Measurements from ENCODE around the gene CADM2. TPM values are rescaled to one million over a fixed set of nuclear protein-coding genes. Genes with fewer than 3 reads are reported as not detected.

CADM2 gene
- total RNA-seq, 1 donor = under 0.01 TPM

DNA sequence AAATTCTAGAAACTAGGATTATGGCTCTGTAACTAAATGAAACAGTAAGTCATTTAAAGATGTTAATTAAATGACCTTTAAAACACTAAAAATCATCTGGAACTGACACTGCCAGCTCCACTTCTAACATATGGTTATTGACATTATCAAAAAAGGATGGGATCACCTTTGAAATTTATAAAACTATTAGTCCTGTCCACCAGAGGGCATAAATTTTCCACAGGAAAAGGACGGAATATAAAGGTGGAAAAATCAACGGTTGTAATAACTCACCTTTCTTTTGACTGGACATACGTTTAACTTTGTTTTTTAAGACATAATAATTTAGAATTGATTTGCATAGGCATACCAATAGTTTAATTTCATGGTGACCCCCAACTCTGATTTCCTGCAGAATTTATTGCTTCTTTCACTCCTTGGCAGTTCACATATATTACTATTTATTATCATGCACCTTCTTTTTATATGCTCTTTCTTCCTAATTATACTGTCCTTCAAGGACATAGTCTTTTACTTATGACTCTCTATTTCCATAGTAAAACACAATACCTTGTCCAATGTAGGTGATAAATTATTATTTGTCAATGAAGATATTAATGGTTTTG, 345.7 kb downstream of the CADM2 start:
- no peak for DNase-seq (ENCODE audit: low read depth)
- H3K4me3 ChIP-seq (ENCODE audit: low read depth, low read length) = no peak overlapping the region
- TF ChIP-seq, protein P1, sequence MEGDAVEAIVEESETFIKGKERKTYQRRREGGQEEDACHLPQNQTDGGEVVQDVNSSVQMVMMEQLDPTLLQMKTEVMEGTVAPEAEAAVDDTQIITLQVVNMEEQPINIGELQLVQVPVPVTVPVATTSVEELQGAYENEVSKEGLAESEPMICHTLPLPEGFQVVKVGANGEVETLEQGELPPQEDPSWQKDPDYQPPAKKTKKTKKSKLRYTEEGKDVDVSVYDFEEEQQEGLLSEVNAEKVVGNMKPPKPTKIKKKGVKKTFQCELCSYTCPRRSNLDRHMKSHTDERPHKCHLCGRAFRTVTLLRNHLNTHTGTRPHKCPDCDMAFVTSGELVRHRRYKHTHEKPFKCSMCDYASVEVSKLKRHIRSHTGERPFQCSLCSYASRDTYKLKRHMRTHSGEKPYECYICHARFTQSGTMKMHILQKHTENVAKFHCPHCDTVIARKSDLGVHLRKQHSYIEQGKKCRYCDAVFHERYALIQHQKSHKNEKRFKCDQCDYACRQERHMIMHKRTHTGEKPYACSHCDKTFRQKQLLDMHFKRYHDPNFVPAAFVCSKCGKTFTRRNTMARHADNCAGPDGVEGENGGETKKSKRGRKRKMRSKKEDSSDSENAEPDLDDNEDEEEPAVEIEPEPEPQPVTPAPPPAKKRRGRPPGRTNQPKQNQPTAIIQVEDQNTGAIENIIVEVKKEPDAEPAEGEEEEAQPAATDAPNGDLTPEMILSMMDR (IDR thresholded peaks at IDR 0.05; ENCODE audit: insufficient read depth, low read depth, low read length) = no peak

DNA sequence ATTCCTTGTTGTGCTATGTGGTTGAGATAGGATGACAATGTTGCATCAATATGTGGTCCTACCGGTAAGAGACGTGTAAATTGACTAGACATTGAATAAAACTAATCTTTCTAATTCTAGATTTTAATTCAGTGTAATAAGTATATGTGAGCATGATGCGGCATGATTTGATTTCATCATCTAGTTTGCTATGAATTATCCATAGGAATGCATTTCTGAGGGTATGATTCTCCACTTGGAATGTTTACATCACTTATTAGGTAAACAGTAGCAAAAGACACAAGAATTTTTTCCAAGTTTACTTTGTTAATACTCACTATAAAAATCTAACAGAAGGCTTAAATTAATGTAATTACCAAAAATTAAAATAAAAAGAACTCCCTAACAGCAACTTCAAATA, 353.5 kb downstream of the CADM2 start:
- no peak overlapping the region for H3K4me3 ChIP-seq (ENCODE audit: low read depth, low read length)
- TF ChIP-seq, protein P1 (IDR thresholded peaks at IDR 0.05; ENCODE audit: insufficient read depth, low read depth, low read length) = no peak
- no peak for DNase-seq (ENCODE audit: low read depth)

DNA sequence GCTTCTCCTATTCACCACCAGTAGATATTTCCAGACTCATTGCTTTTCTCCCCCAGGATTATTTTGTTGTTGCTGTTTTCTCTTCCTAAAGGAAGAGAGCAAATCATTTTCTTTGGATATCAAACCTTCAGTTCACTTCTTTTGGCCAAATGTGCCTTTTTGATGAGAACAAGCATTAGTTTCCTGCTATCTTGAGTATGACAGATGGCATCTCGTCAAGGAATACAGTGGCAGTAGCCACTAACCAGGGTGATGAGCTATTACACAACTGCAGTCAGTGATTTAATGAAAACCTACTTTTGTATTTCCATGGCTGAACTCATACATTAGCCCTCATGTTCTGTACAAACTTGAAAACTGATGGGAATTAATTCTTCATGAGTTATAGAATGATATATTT, 354.6 kb downstream of the CADM2 start:
- no peak for DNase-seq (ENCODE audit: low read depth)
- H3K4me3 ChIP-seq (ENCODE audit: low read depth, low read length) = no peak overlapping the region

DNA sequence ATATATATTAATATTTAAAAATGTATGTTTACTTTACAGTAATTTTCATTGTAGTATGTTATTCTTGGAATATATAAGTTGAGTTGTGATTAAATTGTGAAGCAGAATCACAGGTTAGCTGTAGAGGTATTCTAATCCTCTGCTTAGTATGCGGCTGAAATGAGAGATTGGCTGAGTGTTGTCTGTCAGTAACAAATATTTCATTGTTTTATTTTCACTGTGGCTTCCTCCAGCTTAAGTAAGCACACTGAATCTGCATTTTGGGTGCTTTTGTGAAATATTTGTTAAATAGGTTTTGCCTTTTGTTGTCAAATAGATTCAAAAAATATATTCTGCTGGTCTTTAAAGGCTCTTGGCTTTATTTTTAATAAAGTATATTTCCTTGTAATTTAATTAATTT, 357.5 kb downstream of the CADM2 start:
- TF ChIP-seq, protein P1 (IDR thresholded peaks at IDR 0.05; ENCODE audit: insufficient read depth, low read depth, low read length) = no peak
- no peak for DNase-seq (ENCODE audit: low read depth)
- H3K4me3 ChIP-seq (ENCODE audit: low read depth, low read length) = no peak overlapping the region

More for the DNA sequence above, 354.6 kb downstream of the CADM2 start:
- TF ChIP-seq, protein P1 (IDR thresholded peaks at IDR 0.05; ENCODE audit: insufficient read depth, low read depth, low read length) = no peak

DNA sequence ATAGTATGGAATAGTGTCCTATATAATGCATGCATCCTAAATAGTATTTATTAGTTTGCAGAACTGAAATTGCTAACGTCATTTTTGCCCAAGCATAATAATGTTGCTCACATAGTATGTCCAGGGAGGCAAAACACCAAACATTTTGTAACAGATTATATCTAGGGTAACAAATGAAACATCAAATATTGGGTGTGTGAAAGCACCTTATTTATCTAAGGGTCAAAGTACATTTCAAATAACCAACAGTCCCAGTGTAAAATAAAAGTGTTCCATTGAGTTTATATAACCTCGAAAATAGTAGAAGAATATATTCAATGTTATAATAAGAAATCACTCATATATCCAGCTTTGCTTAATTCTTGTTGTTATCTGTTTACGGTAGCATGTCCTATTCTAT, 363.1 kb downstream of the CADM2 start:
- TF ChIP-seq, protein P1 (IDR thresholded peaks at IDR 0.05; ENCODE audit: insufficient read depth, low read depth, low read length) = no peak
- no peak for DNase-seq (ENCODE audit: low read depth)
- no peak overlapping the region for H3K4me3 ChIP-seq (ENCODE audit: low read depth, low read length)

DNA sequence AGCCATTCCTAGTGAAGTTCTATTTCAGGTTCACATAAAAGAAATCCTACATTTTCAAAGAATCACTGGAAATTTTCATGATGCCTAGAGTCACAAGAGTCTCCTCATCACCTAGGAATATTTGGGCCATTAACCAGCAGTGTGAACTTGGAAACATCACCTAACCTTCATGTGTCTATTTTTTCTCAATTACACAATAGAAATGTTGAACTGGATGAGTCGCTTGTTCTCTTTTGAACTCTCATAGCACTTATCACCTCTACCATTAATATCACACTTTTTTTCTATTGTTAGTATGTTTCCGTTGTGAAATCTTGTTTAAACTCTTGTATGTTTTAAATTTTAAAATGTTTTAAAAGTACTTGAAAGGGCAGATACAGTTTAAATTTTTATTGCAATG, 371.3 kb downstream of the CADM2 start:
- DNase-seq (ENCODE audit: low read depth) = no peak
- no peak overlapping the region for H3K4me3 ChIP-seq (ENCODE audit: low read depth, low read length)
- TF ChIP-seq, protein P1 (IDR thresholded peaks at IDR 0.05; ENCODE audit: insufficient read depth, low read depth, low read length) = no peak

DNA sequence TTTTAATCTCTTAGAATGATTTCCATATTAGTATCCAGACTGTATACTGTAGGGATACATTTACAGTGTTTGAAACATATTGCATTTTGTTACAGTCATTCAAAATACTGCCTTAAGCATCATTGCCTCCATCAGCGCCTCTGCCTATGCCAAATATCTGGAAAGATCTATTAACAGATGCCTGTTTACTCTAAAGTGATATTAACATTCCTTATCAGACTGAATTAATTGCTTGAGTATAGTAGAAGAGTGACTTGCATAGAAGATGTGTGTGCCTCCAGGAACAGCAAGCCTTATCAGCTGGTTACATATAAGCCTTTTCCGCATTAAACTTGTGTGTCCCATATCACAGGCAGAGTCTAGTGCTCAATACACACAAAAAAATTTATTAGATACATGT, 379.1 kb downstream of the CADM2 start:
- no peak overlapping the region for H3K4me3 ChIP-seq (ENCODE audit: low read depth, low read length)
- TF ChIP-seq, protein P1 (IDR thresholded peaks at IDR 0.05; ENCODE audit: insufficient read depth, low read depth, low read length) = no peak
- no peak for DNase-seq (ENCODE audit: low read depth)

All from fibroblast of villous mesenchyme (primary cell).